GM18519 (cell line): ENCODE data around the gene MAML3.
A peak's percentile ranks its signal among the peaks of the same experiment; 100 is the strongest.

Source experiments
- ATAC-seq: cut with Tn5 transposase; IDR thresholded peaks from one replicate; pipeline ENCODE4 v1.9.1; 2021; ENCODE audit warnings: mild to moderate bottlenecking, moderate library complexity; ENCODE audit not compliant: unreplicated experiment, low FRiP score

MAML3 gene

GRCh38 chr4:140157341-140157740, 3.4 kb upstream of the MAML3 start:
- no peak for ATAC-seq

DNA sequence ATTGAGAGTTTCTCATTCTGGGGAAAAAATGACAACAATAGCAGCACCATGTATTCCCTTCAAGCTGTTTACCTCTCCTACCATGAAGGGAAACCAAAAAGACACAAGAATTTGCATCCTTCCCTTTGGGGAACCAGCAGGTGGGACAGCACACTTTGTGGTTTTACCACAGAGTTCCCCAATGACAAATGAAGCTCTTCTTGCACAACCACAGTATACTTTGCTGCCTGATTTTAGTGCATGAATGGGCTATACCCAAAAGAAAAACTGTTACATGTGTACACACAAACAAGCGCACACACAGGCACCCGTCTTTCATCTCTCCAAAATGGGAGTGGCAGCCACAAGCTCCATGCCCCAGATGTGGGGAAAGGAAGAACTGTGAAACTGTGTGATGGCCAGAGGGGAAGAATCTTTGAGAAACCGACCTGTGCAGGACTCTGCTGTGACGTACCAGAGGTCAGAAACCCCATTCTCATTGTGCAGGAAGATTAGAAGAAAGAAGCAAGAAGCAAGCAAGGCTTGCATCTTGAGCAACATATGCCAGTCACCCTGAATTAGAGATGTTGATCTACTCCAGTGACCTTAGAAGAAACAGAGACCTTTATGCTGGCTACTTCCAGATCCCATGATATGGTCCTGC, 2.7 kb upstream of the MAML3 start:
- peak; percentile 66 for ATAC-seq

DNA sequence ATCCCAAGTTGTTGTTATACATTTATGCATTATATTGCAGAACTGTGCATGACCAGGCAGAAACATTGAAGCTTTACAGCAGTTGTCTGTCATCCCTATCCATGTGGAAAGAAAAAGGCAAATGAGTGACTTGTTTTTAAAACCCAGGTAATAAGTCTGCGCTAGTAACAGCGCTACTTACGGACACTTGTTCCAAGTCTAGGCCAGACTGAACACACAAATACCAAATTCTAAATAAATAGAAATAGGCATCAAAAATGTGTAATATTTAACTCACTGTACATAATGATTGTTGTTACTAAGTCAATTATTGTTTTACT, 548 bp upstream of the MAML3 start:
- ATAC-seq: no peak

DNA sequence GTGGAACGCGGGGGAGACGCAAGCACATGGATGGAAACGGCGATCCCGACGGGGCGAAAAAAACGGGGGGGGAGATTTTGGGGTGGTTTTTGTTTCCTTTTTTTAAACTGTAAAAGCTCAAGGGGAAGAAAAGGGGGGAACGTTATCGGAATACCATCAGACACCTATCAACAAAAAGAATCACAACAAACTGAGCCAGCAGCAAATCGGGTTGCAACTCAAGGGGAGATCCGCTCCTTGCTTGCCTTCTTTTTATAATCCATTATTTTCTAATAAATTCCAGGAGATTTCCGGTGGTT, 616 bp downstream of the MAML3 start:
- no peak for ATAC-seq

- ATAC-seq: no peak
These were observed 1.1 kb downstream of the MAML3 start for GRCh38 chr4:140152751-140153418.

GRCh38 chr4:140152013-140152703, 1.8 kb downstream of the MAML3 start:
- ATAC-seq: no peak

DNA sequence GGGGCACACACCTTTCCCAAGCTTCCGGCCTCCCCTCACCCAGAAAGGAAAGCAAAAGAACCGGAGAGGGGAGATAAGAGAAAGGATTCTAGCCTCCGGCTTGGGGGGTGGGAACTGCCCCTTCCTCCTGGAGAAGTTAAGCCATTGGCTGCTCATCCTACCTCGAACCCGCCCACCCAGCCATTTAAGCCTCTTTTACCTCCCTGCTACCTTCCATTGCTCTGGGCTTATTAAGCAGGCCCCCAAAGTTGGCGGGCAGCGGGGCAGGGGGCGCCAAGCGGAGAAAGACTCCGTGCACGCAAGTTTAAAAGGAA, 2.3 kb downstream of the MAML3 start:
- ATAC-seq: no peak

DNA sequence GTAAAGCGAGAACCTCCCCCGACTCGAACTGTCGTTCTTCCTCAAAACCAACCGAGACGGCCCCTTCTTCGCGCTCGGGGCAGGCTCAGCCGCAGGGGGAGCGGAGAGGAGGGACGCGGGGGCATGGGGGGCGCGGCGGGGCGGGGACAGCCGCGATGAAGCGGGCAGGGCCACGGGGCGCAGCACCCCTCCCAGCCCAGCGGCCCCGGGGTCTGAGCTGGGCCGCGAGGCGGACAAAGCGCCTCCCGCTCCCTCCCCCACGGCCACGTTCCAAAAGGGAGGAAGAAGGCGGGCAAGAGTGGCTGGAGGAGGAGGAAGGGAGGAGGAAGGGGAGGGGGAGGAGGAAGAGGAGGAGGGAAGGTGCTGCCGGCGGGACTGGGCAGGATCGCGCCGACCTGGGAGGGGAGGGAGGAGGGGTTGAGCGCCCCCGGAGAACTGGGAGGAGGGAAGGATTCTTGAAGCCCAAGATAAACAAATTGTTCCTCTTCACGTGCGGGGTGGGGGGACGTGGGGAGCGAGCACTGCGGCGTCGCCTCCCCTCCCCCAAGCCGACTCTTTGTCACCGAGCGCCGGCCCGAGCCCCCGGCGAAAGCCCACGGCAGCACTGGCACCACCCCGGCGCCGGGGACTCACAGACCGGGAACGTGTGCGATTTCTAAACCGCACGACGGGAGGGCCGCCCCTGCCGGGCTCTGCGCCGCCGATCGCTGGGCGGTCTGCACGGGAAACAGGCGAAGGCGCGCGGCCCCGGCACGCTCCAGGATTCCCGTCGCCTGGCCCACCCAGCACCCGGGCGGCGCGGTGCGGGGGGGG, 2.9 kb downstream of the MAML3 start:
- no peak for ATAC-seq

DNA sequence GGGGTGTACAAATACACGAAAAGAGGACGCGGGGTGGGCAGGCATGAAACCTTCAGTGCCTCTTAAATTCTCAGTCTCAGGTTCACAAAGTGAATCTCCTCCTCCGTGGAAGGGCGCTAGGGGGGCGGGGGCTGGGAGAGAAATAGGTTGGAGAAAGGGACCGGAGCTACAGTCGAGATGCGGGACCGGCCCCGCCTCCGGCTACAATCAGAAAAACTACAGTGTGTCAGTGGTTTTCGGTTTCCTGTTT, 3.4 kb downstream of the MAML3 start:
- no peak for ATAC-seq

- ATAC-seq: no peak
These were observed 3.9 kb downstream of the MAML3 start for GRCh38 chr4:140149846-140150635.

DNA sequence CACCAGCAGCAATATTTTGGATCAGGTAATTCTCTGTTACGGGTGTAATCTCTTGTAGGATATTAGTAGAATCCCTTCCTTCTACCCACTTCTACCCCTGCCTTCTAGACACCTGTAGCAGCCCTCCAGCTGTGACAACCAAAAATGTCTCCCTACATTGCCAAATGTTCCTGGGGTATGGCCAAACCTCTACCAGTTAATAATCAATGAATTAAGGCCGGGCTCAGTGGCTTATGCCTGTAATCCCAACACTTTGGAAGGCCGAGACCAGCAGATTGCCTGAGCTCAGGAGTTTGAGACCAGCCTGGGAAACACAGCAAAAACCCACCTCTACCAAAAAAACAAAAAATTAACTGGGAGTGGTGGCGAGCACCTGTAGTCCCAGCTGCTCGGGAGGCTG, 9.9 kb downstream of the MAML3 start:
- ATAC-seq: no peak

GRCh38 chr4:140141210-140141835, 12.7 kb downstream of the MAML3 start:
- ATAC-seq: no peak

- no peak for ATAC-seq
These were observed 13.4 kb downstream of the MAML3 start for GRCh38 chr4:140140566-140140965.

- ATAC-seq: no peak
These were observed 15.6 kb downstream of the MAML3 start for GRCh38 chr4:140138428-140138827.

DNA sequence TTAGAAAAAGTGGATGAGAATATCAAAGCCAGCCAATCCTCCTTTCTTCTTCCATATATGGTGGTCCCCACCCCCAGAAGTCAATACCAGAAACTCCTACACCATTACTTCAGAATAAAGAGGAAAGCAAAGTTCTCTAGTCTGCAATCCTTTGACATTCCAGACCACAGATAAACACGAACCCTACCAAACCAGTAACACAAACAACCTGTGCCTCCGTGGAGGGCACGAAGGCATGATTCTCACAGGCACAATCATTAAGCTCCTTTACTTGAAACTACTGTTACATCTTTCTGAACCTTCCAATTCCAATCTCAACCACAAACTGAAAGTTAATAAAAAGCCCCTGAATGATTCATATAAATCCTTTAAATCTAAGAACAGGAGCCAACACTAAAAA, 16.3 kb downstream of the MAML3 start:
- no peak for ATAC-seq

DNA sequence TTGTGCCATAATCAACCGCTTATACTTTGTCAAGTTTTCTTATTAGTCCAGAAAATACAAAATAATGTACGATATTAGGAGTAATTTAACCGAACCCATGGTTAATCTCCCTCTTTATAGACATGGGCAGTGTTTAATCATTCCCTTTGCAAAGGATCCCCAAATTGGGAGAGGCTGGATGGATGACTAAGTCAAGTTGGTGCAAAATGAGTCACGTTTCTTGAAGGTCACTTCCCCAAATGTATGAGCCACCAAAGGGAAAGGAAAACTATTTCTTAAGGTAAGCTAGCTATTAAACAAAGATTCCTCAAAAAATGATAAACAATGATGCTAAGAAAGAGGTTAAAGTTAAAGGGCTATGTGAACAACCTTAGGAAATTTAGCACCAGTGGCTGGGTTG, 17.5 kb downstream of the MAML3 start:
- ATAC-seq: no peak

- no peak for ATAC-seq
These were observed 18.4 kb downstream of the MAML3 start for GRCh38 chr4:140135529-140136088.

DNA sequence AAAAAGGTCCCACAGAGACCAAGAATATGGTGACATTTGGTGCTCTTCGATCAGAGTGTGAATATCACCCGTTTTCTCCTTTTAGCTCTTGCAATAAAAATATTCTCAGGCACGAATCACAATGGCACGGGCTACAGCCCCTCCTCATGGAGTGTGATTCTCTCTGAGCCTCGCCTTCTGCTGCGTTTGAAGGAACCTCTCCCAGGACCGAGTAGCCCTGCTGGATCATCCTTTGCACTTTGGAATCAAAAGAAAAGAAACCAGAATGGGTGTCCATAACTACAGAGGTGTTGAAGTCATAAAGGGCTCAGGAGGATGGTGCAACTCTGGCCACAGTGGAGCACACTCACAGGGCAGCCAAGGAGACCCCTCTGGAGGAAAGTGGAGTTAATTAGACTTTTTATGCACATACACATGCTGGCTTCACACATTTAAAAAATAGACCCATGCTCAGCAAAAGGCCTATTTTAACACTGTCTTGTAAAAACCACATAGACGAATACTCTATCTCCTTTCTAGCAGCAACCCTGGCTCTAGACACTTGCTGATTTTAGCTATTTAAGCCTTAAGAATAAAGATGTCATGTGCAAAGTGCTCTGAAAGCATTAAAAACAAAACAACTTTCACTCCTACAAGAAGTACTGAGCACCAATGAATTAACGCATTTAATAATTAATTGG, 19.1 kb downstream of the MAML3 start:
- ATAC-seq: no peak

DNA sequence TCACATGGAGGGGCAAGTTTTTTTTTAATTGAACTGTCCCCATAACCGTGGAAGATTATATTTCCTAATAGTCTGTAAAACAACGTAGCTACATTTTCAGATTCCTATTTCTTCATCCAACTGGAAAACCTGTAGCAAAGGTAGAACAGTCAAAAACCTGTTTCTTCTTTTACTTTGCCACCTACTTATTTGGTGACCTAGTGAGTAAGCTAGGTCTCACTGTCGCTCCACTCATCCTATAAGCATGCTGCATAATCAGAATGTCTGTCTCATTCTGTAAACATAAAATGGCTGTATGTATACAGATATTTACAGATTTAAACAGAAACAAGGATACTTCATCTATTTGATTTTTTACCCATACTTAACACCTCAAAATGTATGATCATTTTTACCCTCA, 20.4 kb downstream of the MAML3 start:
- no peak for ATAC-seq

DNA sequence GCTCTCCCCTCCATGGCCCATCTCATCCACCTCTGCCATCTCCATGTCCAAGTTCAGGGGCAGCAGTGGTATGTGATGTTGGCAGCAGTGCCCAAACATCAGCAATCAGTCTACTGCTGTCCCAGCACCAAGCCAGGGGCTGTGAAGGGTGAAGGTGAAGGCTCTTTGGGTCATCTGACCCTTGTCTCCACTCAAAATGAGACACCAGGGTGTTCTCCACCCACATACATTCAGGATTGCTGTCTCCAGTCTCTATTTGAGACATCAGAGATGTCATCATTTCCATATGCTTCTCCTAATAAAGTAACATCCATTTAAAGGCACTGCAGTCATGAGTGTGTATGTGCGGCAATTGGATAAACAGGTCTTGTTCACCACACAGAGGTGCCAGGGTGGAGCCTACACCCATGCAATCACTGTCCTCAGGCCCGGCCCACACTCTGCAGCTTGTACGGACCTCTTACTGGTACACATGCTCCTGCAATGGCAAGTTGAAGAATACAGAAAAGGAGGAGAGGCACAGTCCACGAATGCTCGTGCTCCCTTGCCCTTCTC, 22.2 kb downstream of the MAML3 start:
- ATAC-seq: no peak
